GM12872 (cell line): ENCODE measurements around the gene ZNF512B.
A peak's percentile ranks its signal among the peaks of the same experiment; 100 is the strongest.

Experiments used
- TF ChIP-seq, protein P1 (sequence below): IDR thresholded peaks from 3 replicates; pipeline ENCODE4 v1.5.1; 2011; ENCODE audit warnings: low read depth, mild to moderate bottlenecking, low read length, moderate library complexity; ENCODE audit not compliant: insufficient read depth

Gene ZNF512B

DNA sequence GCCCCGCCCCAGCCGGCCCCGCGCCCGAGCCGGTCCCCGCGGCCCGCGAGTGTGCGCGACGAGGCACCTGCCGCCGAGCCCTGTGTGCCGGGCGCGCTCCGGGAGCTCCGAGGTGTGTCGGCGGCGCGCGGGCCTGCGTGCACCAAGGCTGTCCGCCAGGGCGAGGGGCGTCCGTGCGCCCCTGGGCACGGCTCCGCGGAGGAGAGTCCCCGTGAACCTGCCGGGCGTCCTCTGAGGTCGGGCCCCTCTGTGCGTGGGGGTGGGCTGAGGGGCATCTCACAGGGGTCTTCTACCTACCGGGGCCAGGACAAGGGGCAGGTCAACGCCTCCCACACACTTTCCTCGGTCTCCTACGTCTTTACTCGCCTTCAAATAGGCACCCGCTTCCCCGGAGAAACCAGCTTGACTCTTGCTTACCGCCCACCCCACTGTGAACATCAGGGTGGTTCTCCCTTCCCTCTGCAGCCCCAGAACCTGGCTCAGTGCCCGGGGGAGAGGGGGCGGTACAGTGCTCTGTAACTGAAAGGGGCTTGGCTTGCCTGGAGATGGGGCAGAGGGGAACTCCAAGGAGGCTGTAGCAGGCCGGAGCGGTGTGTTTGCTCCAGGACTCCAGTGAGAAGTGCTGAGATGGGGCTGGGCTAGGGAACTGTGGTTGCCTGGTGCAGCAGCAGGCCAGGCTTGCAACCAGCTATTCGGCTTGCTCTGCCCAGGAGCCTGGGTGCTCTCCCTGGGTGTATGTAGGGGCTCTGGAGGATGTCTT lies 10.0 kb upstream of the ZNF512B start, which contains the start of gene SAMD10:
SAMD10 (minus strand) TSS at position 86 of the 760 bp plus-strand sequence. CDS start 175 bp downstream, outside the sequence.
- TF ChIP-seq, protein P1, sequence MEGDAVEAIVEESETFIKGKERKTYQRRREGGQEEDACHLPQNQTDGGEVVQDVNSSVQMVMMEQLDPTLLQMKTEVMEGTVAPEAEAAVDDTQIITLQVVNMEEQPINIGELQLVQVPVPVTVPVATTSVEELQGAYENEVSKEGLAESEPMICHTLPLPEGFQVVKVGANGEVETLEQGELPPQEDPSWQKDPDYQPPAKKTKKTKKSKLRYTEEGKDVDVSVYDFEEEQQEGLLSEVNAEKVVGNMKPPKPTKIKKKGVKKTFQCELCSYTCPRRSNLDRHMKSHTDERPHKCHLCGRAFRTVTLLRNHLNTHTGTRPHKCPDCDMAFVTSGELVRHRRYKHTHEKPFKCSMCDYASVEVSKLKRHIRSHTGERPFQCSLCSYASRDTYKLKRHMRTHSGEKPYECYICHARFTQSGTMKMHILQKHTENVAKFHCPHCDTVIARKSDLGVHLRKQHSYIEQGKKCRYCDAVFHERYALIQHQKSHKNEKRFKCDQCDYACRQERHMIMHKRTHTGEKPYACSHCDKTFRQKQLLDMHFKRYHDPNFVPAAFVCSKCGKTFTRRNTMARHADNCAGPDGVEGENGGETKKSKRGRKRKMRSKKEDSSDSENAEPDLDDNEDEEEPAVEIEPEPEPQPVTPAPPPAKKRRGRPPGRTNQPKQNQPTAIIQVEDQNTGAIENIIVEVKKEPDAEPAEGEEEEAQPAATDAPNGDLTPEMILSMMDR: peak; percentile 42; the same call in 2 of the 3 replicates

DNA sequence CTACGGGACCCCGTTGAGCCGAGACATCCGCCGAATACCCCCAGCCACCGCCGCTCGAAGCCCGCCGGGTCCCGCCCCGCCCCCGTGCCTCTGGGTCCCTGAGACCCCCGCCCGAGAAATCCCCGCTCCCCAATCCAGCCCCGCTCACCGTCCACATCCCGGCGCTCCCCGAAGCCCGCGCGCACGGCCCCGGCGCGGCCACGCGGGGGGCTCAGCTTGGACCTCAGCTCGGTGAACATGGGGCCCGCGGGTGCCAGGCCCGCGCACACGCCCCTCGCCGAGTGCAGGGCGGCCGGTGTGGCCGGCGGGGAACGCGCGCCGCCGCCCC lies 9.5 kb upstream of the ZNF512B start:
- TF ChIP-seq, protein P1: no peak

DNA sequence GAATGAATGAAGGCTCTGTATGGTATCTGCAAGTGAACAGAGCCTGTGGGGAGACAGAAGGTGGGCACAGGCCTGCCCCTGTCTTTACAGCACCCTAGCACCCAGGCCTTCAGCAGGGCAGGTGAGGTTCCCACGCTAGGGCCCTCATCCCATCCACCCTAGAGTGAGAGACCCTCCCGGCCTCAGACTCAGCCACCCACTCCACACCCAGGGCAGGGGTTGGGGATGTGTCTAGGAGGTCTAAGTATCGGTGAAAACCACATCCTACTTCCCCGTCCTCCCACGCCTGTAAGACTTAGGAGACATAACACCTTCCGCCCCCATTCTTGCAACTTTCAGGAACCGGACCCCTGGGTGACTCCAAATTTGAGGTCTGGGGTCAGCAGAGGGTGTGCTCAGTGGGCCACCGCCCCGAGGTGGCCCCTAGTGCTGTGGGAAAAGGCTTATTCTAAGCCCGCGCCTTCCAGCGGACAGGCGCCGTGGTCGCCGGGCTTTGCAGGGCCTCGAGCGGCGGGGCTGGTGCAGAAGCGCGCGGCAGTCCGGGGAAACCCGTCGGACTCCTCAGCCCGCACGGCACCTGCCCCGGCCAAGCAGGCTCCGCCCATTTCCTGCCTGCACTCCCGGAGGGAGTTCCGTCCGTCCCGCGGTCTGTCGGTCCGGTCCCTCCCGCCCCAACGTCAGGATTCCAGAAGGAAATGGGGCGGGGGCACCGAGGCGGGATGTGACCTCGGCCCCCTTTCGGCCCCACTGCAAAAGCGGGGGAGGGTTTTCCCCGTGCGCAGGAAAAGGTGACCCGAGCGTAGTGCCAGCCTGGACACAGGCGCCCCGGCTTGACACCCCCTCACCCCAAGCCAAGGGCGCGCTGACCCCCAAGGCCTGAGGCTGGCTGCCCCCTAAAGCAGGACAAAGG lies 8.8 kb upstream of the ZNF512B start:
- TF ChIP-seq, protein P1: no peak

DNA sequence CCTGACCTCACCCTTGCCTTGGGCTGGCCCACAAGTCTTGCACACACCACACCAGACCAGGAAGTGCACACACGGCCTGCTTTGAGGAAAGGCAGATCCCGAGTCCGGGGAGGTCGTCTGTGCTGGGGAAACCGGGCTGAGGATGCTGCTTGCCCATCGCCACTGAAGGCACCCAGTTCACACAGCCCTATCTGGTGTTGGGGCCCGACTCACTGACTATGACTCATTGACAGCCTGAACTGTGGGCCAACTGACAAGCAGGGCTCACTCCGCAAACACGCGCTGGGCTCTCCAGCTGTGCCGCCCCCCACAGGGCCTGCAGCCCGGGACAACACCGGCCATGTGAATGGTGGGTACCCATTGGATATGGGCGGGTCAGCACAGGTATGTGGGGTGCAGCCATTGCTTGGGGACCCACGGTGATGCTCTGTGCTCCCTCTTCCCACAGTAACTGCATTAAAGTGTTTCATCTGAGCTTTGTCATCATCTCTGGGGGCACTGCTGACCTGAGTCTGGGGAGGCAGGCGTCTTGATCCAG lies 8.1 kb upstream of the ZNF512B start:
- TF ChIP-seq, protein P1: no peak

DNA sequence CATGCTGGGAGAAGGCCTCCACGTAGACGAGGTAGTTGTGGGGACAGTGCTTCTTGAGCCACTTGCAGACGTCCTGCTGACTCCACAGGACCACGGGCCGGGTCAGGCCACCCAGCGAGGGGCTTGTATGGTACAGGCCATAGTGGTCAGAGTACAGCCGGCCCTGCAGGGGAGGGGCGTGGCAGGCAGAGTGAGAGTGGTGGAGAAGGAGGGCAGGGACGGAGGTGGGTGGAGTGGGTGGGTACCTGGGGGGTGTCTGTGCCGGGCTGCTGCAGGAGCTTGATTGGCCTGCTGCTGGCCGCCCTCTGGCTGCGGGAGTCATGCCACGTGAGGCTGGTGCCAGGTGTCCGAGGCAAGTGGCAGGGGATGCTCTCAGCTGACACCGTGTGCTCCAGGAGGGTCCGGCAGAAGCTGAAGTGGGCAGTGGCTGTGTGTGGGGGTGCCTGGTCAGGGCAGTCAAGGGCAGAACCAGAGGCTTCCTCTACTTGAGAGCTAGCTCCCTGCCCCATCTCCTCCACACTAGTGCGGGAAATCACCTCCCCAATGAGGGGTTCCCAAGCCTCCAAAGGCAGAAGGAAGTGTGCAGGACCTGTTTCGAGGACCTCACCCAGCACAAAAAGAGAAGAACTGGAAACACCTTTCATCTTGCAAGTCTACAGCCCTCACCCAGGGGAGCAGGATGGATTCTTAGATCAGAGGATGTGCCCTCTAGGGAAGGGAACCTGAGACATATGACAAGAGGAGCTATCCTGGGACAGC lies 7.4 kb upstream of the ZNF512B start:
- TF ChIP-seq, protein P1: no peak

DNA sequence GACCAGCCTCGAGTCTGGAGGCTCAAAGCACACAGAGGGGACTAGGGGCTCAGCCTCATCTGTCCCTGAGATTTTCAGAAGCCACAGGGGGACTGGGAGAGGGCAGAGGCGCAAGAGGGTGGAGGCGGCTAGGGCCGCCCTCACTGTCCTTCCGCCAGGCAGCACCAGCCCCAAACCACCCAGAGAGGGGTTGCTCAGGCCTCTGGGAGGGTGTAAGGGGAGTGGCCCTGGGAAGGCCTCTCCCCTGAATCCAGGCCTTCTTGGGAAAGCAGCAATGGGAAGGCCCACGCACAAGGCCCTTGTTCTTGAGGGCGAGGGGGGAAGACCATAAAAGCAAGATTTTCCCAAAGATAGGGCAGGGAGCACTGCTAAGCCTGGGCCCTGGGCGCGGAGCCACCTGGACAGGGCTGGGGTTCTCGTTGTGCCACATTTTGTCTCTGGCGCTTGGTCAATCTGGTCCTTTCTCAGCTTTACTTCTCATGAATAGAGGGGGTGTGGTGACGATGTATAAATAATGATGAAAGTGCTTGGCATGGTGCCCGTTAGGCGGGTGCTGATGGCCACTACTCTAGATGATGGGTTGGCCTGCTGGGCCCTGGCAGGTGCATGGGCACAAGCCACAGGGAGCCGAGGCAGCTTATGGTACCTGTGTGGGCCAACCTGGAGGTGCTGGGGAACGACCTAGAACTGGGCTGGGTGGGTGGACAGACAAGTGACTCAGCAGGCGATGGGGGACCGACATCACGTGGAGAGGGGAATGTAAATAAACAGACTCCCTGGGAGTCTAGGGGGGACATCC lies 4.9 kb upstream of the ZNF512B start:
- TF ChIP-seq, protein P1: no peak
